Kidney (tissue), 14 donors: ENCODE results near the gene NFKBIA. TPM values are rescaled to one million over a fixed set of nuclear protein-coding genes. Genes with fewer than 3 reads are reported as not detected.

Experiments used
- DNase-seq, 5 donors: peaks; one replicate each; pipeline ENCODE4 v3.0.0-alpha.2; 2013 to 2020
- FAIRE-seq: peaks from 2 replicates; lab custom pipeline; 2012; peaks lifted over from hg19 to GRCh38; lab: Jason Lieb, UNC
- H3K27ac ChIP-seq, 2 donors: one replicate each; pipeline ENCODE4 v1.7.0; 2013; ENCODE audit warnings: low read depth in 2 of 2, low read length in 2 of 2, inconsistent platforms in 1 of 2
- H3K27me3 ChIP-seq: one replicate; pipeline ENCODE4 v1.7.1; 2013; ENCODE audit warnings: low read length, inconsistent platforms; ENCODE audit not compliant: control insufficient read depth, insufficient read depth
- H3K36me3 ChIP-seq, 3 donors: one replicate each; pipeline versions ENCODE4 v1.7.0 to v1.7.1; 2013; ENCODE audit warnings: low read length in 3 of 3, control low read depth in 1 of 3, inconsistent platforms in 1 of 3; ENCODE audit not compliant: insufficient read depth in 3 of 3, control insufficient read depth in 2 of 3
- H3K4me1 ChIP-seq, 3 donors: one replicate each; pipeline versions ENCODE4 v1.7.0 to v1.7.1; 2013; ENCODE audit warnings: low read length in 3 of 3, inconsistent platforms in 1 of 3, low read depth in 1 of 3; ENCODE audit not compliant: control insufficient read depth in 2 of 3, insufficient read depth in 2 of 3
- H3K4me3 ChIP-seq, 3 donors: one replicate each; pipeline versions ENCODE4 v1.7.0 to v1.8.1; 2013; ENCODE audit warnings: low read length in 3 of 3, control low read depth in 1 of 3, inconsistent platforms in 1 of 3
- H3K9ac ChIP-seq, 3 donors: one replicate each; pipeline versions ENCODE4 v1.7.0 to v1.7.1; 2013; ENCODE audit warnings: low read length in 3 of 3, control low read depth in 1 of 3, inconsistent platforms in 1 of 3
- H3K9me3 ChIP-seq, 3 donors: one replicate each; pipeline versions ENCODE4 v1.7.0 to v1.7.1; 2013; ENCODE audit warnings: low read length in 3 of 3, control low read depth in 1 of 3, inconsistent platforms in 1 of 3; ENCODE audit not compliant: control insufficient read depth in 2 of 3, insufficient read depth in 1 of 3
- intact Hi-C: fragments of 100-400 bp; cut with DNase I; formaldehyde crosslinking; loops from one replicate; pipeline ENCODE4 v1.11.1; 2022
- polyA plus RNA-seq: library from polyadenylated mRNA; stranded (reverse); fragments of 350-450 nt; fragmentation: Illumina TruSeq; extraction: RNeasy Lipid Tissue Mini Kit (QIAGEN cat#74804); gene quantifications from one replicate; pipeline ENCODE4 v1.2.3, GENCODE V29; 2014; ENCODE audit warnings: low read depth, low replicate concordance; ENCODE audit not compliant: insufficient read depth
- total RNA-seq: library from RNA; stranded (reverse); fragmentation: NEBNext Ultra II Directional; extraction: Animal tissue kit (Norgen Biotek cat#: 25700); gene quantifications from one replicate; pipeline ENCODE4 v1.2.1, GENCODE V29; 2021
- TF ChIP-seq, protein P1 (sequence below): IDR thresholded peaks from 3 replicates; pipeline ENCODE4 v1.5.1; 2012; ENCODE audit warnings: mild to moderate bottlenecking, moderate library complexity, borderline replicate concordance; ENCODE audit not compliant: insufficient read depth; ENCODE audit errors: extremely low read depth
- donor health status: control.
- donor health status: control.
- donor health status: control.
- donor health status: control.
- donor health status: control.
- donor health status: DM: yes; HTN: yes; CAD: no.
- donor health status: Normal renal cell carcinoma (clear cell type).

Gene NFKBIA
- total and polyA plus RNA-seq, 2 donors from 2014 or later = 131 to 171 TPM

DNA sequence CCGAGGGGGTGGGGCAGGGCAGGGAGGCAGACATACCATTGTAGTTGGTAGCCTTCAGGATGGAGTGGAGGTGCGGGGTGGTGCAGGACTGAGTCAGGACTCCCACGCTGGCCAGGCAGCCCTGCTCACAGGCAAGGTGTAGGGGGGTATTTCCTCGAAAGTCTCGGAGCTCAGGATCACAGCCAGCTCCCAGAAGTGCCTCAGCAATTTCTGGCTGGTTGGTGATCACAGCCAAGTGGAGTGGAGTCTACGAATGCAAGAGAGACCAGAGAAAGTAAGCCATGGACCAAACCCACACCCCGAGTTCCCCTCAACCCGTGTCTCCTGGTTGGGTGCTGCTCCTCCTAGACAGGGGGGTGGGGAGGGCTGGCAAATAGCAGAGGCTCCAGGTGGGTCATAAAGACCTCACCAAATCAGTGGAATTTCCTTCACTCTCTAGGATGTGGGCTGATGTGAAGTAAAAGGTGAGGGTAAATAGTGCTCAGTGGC, 1.4 kb downstream of the NFKBIA start:
- Histone ChIP-seq H3K36me3 (peaks cover 9 to 37% (median 28%) of the 10 kb centered on the region in 3 donors), H3K27ac (peak overlapping the region; percentile 97), H3K27me3 (no peaks in the 10 kb centered on the region), H3K9ac (peak overlapping the region; percentile 61 to 98 (median 95)), H3K4me3 (peak overlapping the region; percentile 75 to 98 (median 97)), H3K9me3 (no peaks in the 10 kb centered on the region), H3K4me1 (peaks cover 7 to 31% (median 25%) of the 10 kb centered on the region in 3 donors)
- no peak for FAIRE-seq
- peak in 2 of 5 donors; percentile 63 to 85 for DNase-seq
- intact Hi-C loops = no loop called here
- TF ChIP-seq, protein P1, sequence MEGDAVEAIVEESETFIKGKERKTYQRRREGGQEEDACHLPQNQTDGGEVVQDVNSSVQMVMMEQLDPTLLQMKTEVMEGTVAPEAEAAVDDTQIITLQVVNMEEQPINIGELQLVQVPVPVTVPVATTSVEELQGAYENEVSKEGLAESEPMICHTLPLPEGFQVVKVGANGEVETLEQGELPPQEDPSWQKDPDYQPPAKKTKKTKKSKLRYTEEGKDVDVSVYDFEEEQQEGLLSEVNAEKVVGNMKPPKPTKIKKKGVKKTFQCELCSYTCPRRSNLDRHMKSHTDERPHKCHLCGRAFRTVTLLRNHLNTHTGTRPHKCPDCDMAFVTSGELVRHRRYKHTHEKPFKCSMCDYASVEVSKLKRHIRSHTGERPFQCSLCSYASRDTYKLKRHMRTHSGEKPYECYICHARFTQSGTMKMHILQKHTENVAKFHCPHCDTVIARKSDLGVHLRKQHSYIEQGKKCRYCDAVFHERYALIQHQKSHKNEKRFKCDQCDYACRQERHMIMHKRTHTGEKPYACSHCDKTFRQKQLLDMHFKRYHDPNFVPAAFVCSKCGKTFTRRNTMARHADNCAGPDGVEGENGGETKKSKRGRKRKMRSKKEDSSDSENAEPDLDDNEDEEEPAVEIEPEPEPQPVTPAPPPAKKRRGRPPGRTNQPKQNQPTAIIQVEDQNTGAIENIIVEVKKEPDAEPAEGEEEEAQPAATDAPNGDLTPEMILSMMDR = no peak

GRCh38 chr14:35402323-35403113, 2.0 kb downstream of the NFKBIA start:
- peaks cover 9 to 37% (median 28%) of the 10 kb centered on the region in 3 donors for H3K36me3 ChIP-seq
- FAIRE-seq = no peak
- TF ChIP-seq, protein P1 = no peak
- peak overlapping the region; percentile 37 to 98 (median 97) for H3K4me3 ChIP-seq
- peak overlapping the region in 2 of 3 donors; percentile 95 to 98 for H3K9ac ChIP-seq
- H3K9me3 ChIP-seq = no peaks in the 10 kb centered on the region
- no peaks in the 10 kb centered on the region for H3K27me3 ChIP-seq
- DNase-seq = peak in 2 of 5 donors; percentile 27 to 69
- peak overlapping the region; percentile 97 for H3K27ac ChIP-seq
- peaks cover 7 to 35% (median 28%) of the 10 kb centered on the region in 3 donors for H3K4me1 ChIP-seq
- intact Hi-C loops = no loop called here

DNA sequence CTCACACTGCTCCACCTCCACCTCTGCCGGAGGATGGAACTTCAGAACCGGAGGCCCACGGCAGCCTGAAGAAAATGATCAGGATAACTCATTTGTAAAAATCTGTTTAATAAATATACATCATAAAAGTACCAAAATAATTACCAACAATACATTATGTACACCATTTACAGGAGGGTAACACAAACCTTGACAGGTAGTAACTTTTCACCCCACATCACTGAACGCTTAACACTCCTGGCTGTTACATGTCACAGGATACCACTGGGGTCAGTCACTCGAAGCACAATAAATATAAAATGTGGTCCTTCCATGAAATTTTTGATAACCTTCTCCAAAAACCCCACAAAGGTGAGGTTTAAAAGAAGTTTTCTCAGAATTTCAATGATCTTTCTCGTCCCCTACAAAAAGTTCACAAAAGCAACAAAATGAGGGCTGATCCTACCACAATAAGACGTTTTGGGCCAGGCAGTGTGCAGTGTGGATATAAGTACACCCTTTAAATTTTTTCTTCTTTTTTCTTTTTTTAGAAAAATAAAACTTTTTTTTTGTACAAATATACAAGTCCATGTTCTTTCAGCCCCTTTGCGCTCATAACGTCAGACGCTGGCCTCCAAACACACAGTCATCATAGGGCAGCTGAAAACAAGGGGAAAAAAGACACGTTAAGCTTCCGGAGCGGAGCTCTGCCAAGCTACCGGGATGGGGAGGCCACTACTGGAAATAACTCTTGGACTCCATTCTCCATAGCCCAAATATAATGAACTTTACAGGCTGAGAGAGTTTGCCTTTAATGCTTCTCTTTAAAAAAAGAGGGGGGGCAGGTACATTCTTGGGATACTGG, 2.9 kb downstream of the NFKBIA start:
- H3K9me3 ChIP-seq = no peaks in the 10 kb centered on the region
- H3K27me3 ChIP-seq = no peaks in the 10 kb centered on the region
- DNase-seq (peak in 2 of 5 donors; percentile 38 to 73), FAIRE-seq (no peak)
- intact Hi-C loops = no loop called here
- H3K27ac ChIP-seq = peak overlapping the region; percentile 97
- peak overlapping the region; percentile 37 to 98 (median 97) for H3K4me3 ChIP-seq
- TF ChIP-seq, protein P1 = no peak
- peaks cover 9 to 37% (median 28%) of the 10 kb centered on the region in 3 donors for H3K36me3 ChIP-seq
- peak overlapping the region in 2 of 3 donors; percentile 95 to 98 for H3K9ac ChIP-seq
- H3K4me1 ChIP-seq = peaks cover 7 to 35% (median 31%) of the 10 kb centered on the region in 3 donors
